GM21367 (cell line): ENCODE results near the gene ULK2.
"Not testable (repeated sequence)": the region's sequence is repeated elsewhere in the genome, so short reads cannot be mapped to it uniquely, and the experiment has no call there.

Experiments
- ATAC-seq: cut with Tn5 transposase; IDR thresholded peaks from one replicate; pipeline ENCODE4 v1.9.1; 2021; ENCODE audit not compliant: unreplicated experiment

ULK2 gene

DNA sequence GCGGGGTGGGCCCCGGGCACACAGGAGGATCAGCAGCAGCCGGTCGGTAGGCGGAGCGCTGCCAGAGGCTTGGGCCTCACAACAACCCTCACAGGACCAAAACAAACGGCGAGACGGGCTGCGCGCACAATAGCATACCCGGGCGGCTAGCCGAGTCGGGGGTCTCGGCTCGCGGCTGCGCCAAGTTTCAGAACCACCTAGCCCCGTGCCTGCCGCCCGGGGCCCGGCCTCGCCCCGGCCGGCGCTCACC, 732 bp downstream of the ULK2 start:
- no peak for ATAC-seq

GRCh38 chr17:19865021-19865420, 2.7 kb downstream of the ULK2 start:
- ATAC-seq = no peak

DNA sequence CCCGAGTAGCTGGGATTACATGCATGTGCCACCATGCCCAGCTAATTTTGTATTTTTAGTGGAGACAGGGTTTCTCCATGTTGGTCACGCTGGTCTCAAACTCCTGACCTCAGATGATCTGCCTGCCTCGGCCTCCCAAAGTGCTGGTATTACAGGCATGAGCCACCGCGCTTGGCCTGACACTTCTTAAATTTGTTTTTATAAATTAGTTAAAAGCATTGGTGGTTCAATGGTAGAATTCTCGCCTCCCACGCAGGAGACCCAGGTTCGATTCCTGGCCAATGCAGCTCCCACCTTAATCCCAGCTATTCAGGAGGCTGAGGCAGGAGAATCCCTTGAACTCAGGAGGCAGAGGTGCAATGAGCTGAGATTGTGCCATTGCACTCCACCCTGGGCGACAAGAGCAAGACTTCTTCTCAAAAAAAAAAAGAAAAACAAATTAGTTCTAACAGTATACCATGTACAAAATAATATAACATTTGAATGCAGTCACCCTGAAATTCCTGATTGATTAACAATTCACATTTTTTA, 7.0 kb downstream of the ULK2 start:
- not testable (repeated sequence) for ATAC-seq

DNA sequence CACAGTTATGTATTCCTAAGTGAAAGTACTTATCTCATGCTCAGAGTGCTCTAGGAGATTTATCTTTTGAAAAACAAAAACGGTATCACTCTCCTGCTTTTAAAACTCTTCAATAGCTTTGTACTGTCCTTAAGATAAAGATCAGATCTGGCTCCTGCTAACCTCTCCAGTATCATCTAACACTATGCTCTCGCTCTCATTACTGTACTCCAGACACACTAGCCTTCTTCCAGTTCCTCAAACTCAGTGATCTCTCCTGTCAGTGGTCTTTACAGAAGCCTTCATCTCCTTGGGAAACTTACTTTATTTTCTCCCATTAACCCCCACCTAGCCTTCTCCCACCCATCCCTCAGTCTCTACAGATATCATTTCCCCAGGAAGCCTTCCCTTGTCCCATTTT, 10.1 kb downstream of the ULK2 start:
- no peak for ATAC-seq

DNA sequence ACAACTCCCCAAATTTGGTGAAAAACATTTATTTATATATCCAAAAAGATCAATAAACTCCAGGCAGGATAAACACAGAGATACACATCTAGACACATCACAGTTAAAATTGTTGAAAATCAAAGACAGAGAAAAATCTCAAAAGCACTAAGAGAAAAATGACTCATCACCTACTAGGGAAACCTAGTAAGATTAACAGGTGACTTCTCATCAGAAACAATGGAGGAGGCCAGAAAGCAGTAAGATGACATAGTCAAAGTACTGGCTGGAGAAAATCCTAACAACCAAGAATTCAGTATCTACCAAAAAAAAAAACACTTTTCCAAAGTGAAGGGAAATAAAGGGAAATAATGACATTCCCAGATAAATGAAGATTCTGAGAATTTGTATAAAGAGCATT, 33.8 kb downstream of the ULK2 start:
- ATAC-seq = no peak

DNA sequence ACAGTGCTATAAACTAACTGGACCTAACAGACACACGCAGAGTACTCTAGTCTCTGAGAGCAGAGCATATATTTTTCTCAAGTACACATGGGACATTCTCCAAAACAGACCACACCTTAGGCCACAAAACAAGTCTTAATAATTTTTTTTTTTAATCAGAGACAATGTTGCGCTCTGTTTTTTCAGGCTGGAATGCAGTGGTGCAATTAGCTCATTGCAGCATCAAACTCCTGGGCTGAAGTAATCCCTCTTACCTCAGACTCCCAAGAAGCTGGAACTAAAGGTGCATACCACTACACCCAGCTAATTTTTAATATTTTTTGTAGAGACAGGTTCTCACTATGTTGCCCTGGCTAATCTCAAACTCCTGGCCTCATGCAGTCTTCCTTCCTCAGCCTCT, 37.7 kb downstream of the ULK2 start:
- ATAC-seq = no peak

GRCh38 chr17:19812407-19812806, 55.3 kb downstream of the ULK2 start:
- no peak for ATAC-seq

DNA sequence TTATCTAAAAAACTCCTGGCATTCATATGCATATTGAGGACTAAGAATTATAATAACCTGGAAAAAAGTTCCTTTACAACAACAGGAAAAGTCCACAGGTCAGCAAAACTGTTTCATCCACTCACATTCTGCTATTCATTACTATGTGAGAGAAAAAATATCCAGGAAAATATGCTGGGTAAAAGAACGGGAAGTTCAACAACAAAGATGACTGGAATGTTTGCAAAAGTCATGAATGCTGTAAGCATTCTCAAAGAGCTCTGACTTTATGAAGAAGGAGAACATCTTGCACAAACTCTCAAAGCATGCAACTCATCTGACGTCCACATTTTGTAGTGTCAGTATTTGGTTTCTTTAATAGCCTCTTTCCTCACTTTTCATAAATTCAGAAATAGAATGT, 62.7 kb downstream of the ULK2 start:
- no peak for ATAC-seq

DNA sequence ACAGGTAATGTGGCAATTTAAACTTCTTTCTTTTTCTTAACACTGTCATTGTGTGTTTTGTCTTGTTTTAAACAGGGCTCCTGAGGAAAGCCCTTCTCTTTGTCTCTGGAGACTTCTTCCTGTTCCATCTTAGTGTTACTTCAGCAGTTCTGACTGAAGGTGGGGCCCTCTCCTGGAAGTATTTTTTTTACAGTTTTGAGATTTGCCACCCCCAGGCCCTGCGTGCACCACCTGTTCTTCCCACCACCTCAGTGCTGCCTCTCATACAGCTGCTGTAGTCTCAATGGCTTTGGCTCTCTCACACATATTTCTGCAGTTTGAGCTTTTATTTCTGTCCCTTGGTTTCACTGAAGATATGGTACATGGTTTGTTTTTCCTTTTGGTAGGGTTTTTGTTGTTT, 67.2 kb downstream of the ULK2 start:
- ATAC-seq = no peak

DNA sequence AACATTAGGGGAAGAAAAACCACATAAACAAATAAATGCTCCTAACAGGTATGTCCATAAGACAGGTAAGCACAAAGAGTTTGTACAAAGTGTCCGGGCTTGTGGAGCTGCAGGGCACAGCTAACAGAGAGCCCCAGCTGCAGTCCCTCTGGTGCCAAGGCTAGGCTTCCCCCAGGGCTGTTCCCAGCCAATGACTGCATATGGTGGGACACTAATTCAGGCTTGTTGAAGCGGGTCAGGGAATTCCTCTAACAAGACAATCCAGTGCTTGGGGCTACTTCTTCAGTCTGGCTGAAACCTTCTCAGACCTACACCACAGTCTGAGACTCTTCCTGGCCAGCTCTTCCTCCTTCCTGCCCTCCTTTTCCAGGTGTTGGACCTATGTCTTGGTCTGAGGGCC, 67.9 kb downstream of the ULK2 start:
- ATAC-seq = no peak

DNA sequence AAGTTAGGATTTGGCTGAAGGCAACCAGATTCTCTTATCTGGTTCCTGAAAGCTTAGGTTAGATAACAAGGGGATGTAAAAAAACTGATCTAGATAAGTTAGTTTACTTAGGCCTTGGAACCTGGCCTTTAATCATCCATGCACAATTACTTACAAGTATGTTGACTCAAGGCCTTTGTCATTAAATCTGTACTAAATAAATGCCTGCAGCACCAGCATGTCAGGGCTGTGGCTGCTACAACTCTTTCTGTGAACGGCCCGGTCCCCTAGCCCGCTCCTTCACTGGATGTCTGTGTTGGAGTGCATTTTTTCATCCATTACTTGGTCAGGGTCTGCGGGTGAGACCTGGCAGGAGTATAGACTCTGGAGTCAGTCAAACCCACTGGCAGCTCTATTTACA, 71.3 kb downstream of the ULK2 start:
- no peak for ATAC-seq

GRCh38 chr17:19791918-19792550, 75.7 kb downstream of the ULK2 start:
- no peak for ATAC-seq

DNA sequence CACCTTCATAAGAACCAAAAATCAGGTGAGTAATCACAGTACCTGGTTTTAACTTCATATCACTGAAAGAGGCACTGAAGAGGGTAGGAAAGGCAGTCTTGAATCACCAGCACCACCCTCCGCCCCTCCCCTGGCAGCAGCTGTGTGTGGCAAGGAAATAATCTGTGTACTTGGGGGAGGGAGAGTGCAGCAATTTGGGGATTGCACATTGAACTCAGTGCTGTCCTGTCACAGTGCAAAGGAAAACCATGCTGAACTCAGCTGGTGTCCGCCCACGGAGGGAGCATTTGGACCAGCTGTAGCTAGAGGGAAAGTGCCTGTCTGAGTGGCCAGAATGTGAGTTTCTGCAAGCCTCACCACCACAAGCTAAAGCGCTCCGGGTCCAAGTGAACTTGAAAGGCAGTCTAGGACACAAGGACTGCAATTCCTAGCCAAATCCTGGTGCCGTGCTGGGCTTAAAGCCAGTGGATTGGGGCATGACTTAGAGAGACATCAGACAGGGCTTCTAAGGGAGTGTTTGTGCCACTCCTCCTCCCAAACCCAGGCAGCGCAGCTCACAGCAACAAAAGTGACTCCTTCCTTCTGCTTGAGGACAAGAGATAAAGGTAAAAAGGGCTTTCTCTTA, 79.9 kb downstream of the ULK2 start:
- ATAC-seq = no peak

DNA sequence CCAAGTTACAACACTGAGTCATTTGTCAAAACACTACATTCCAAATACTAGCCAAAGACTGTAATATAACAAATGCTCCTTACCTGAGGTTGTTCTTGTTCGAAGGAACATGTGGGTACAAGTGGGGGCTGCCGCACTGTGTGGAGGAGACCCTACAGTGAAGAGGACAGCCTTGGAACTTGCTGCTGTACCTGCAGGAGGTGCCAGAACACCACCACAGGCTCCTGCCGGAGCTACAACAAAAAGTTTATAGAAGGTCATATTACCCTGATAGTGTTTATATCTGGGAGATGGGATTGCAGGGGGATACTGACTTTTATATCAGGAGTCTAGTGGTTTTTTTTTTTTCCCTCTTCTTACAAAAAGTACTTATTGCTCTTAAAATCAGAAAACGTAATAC, 81.9 kb downstream of the ULK2 start:
- ATAC-seq = no peak

DNA sequence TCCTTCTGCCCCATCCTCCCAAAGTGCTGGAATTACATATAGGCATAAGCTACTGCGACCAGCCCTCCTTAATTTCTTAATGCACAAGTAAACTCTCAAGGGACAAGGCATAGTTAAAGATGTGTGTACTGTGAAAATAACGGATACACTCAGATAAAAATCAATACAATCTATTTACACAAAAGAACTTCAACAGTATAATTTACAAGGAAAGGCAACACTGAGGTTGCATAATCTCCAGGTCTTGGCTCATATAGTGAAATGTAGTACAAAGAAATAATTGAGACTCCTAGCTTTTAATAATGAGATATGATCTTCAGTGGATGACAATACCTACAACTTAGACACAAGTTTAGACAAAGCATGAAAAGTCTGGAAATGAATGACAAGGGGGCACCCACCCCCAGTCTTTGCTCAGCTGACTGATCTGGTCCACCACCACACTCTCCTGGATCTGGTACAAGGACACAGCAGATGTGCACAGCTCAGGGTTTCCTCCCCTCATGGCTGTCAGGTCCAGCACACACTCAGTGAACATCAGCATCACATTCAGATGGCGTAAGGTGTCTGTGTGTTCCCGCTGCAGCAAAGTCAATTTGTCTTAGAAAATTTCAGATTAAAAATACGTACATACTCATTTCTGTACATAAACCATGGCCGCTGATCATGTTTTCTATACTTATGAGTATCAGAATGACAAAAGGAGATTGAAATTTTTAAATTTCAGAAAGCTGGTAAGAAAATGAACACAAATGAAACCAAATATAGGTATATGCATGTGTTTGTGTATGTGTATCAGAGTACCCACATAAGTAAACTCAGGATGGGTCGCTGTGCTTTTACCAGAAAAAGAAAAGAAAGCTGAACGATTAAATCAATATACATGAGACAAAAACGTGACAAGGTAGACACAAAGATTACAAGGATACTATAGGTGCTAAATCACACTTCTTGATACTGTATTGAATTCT, 86.0 kb downstream of the ULK2 start:
- no peak for ATAC-seq

DNA sequence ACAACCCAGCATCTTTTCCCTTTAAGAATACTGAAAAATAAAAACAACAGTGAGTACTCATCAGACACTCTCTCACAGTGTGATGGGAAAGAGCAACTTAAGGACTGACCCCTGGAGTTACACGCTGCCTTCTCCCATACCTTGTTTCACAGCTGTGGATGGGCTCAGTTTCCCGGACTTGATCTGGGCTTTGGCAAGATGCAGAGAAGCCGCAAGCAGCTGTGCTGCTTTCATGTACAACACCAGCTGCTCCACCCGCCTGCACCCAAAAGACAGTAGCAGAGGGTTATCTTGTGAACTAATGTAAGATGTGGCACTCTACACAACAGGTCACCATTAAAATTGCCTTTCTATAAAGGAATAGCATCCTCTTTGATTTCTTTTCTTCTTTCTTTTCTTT, 86.9 kb downstream of the ULK2 start:
- no peak for ATAC-seq

GRCh38 chr17:19773534-19773933, 94.2 kb downstream of the ULK2 start:
- no peak for ATAC-seq

GRCh38 chr17:19771971-19772630, 95.6 kb downstream of the ULK2 start:
- no peak for ATAC-seq

DNA sequence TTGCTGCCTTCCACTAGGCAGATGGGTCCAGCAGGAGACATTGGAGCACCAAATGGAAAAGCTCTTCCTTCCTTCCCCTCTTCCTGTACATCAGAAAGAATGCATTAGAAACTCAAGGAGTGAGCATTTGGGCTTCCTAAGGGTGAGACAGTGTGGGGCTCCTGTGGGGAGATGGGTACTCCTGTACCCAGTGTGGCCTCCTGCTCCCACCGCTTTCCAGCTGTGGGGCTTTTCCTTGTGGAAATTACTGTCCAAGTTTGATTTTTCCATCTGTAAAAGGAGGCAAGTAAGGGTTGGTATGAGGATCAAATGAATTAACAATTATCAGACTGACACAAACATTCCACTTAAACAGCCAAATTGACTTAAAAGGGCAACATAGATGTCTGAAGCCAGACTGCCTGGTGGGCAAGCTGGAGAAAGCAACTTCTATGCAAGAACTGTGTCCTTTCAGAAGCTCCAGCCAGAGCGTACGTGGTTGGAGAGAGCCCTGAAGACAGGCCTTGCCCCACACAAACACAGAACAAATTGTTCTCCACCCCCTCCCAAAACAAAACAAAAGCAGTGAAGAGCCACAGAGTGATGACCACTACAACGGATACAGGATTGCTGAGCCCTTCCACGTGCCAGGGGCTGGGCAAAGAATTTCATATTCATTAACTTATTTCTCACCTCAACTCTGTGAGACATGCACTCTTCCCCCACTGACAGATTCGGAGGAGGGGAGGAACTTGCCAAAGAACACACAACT, 96.6 kb downstream of the ULK2 start:
- ATAC-seq = no peak

GRCh38 chr17:19769946-19770652, 97.6 kb downstream of the ULK2 start:
- no peak for ATAC-seq
